GM19397 (cell line): ENCODE results near the gene CLPSL1.

Experiments used
- ATAC-seq: cut with Tn5 transposase; IDR thresholded peaks from one replicate; pipeline ENCODE4 v1.9.1; 2021; ENCODE audit warnings: mild to moderate bottlenecking, moderate library complexity; ENCODE audit not compliant: unreplicated experiment

CLPSL1 gene

DNA sequence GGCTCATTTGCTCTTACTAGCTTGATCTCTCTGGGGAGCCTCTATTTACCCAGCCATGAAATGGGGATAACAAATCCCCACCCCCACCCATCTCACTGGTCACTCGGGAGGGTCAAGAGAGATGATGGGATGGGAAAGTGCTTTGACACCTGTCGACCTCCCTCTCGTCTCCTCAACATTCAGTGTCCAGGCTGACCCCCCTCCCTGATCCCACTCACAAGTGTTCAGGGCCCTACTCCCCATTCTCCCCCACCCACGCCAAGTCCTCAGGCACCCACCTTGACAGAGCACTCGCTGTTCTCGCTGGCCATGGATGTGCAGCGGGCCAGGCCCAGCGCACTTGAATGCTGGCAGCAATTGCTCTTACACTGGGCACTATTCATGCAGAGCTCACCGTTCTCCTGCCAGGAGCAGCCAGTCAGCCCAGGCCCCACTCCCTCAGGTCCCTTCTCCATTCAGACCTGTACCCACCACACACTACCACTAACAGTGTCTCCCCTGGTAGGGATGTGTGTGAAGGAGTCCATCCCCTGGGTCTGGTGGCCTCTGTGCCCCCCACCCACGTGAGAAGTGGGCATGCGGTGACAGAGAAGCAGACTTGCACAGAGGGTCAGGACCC, 14.7 kb downstream of the CLPSL1 start:
- ATAC-seq = no peak

DNA sequence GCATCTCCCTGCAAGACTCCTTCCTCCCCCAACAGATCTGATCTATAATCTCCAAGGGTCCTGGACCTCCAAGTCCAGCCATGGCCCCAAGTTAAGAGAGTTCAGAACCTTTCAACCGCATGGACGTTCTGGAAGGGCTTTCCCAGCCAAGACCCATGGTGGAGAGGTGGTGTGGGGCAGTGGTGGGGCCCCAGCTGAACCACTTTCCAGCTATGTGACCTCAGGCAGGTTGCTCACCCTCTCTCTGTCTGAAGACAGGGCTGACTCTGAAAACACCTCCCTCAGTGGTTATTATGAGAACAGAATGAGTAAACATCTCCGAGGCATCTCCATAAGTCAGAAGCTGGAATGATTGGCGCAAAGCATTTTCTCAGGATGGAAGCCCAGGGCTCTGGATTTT, 15.4 kb downstream of the CLPSL1 start:
- no peak for ATAC-seq

DNA sequence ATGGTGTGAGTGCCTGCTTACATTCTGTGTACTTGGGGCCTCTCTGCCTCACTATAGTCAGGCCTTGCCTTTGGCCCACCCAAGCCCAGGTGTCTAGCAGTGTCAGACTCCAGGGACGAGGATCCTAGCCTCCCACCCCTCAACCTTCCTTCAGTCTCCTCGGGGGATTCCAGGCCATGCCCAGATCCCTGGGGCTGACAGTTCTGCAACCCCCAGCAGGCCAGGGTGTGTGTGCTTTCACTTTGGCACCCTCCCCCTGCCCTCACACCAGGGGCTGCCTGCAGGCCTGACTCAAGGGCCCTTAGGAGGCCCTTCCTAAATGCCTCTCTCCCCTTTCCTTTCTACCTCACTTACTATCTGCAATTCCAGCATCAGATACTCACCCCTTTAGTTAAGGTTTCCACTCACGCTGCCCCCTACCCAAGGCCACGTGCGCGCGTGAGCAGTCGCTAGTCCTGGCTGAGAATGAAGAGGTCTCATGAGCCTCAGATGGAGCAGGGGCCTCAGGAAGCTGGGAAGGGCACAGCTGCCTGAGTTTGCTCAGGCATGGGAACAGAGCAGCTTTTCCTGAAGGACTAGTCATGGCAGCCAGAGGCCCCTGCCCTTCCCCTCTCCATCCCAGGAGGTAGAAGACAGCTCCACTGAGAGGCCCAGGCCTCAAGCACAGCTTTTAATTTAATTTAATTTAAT, 17.2 kb downstream of the CLPSL1 start:
- ATAC-seq = no peak

DNA sequence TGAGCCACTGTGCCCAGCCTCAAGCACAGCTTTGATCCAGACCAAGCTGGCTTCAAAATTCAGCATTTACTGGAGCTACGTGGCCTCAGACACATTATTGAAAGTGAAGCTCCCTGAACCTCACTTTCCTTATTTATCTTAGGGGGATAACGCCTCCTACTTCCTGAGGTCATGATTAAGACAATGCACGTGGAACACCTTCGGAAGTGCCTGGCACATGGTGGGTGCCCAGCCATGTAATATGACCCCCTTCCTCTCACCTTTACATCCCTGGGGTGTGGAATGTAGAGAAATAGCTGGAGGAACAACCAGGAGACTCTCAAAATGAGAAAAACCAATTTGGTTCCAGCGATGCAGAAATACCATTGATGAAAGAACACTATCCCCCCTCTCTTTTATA, 17.9 kb downstream of the CLPSL1 start:
- ATAC-seq = no peak

DNA sequence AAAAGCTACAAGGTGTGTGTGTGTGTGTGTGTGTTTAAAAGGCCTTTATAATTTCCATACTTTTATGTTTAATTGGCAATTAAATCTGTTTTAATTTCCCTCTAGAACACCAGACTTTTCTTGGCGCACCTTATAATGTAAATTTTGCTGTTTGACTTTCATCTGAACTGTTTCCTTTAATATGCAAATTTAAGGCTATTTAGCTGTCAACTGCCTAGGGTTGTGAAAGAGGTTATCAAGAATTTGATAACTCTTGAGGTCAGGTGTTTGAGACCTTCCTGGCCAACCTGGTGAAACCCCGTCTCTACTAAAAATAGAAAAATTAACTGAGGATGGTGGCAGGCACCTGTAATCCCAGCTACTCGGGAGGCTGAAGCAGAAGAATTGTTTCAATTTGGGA, 20.3 kb downstream of the CLPSL1 start:
- no peak for ATAC-seq

DNA sequence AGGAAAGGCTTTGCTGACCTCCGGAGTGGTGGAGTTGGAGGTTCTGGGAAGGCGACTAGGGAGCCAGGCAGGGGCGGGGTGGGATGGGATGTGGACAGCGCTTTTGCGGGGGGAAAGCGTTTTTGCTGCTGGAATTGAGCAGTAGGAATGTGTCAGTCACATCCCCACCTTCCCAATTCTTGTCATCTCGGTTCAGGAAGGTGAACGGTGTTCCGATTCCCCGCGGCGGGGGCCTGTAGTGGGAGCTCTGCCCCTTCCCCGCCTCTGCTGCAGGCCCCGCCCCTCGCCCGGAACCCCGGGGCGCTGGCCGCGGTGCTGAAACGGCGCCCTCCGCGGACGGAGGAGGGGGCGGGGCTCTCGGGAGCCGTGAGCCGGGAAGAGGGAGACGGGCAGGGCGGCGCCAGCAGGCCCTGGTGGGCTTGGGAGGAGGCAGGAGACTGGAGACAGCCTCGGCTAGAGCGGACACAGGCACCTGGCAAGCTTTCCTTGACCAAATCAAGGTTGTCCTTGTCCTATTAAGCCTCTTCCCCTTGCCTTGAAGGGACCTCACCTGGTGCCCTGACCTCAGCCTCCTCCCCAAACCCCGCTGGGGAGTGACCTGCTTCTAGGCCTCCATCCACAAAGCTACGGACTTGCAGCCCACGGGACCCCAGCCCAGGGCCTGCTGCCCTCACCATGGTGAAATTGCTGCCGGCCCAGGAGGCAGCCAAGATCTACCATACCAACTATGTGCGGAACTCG, 24.3 kb downstream of the CLPSL1 start, which contains the start of gene LHFPL5:
Gene LHFPL5, plus strand, starts transcription at position 357 of the 741 bp plus-strand sequence. Its CDS starts 319 bp downstream, at position 676.
- no peak for ATAC-seq

DNA sequence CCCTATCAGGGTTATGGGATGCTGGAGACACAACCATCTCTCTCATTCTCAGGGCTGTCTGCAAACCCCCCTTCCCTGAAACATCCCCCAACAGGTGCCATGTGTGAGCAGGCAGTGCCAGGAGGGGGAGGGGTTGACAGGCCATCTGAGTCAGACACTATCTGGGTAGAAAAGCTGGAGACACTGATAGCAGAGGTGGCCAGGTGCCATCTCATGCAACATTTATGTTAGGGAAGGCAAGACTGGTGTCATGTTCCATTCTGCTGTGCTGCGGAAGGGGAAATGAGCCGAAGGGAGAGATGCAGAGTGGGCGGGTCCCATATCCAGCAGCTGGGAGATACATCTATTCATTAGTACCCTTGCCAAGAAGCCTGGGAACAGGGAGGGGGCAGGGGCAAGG, 27.9 kb downstream of the CLPSL1 start:
- ATAC-seq = no peak

DNA sequence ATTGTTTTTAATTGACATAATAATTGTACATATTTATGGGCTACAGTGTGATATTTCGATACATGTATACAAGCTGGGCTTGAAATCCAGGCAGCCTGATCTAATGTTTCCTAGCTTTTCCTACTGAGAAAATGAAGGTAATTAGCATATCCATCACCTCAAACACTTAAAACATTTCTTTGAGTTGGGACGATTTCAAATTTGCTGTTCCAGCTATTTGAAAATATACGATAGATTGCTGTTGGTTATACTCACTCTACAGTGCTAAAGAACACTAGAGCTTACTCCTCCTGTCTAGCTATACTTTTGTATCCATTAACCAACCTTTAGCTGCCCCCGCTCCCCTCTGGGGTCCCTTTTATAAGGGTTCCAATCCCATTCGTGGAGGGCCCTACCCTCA, 29.0 kb downstream of the CLPSL1 start:
- no peak for ATAC-seq

DNA sequence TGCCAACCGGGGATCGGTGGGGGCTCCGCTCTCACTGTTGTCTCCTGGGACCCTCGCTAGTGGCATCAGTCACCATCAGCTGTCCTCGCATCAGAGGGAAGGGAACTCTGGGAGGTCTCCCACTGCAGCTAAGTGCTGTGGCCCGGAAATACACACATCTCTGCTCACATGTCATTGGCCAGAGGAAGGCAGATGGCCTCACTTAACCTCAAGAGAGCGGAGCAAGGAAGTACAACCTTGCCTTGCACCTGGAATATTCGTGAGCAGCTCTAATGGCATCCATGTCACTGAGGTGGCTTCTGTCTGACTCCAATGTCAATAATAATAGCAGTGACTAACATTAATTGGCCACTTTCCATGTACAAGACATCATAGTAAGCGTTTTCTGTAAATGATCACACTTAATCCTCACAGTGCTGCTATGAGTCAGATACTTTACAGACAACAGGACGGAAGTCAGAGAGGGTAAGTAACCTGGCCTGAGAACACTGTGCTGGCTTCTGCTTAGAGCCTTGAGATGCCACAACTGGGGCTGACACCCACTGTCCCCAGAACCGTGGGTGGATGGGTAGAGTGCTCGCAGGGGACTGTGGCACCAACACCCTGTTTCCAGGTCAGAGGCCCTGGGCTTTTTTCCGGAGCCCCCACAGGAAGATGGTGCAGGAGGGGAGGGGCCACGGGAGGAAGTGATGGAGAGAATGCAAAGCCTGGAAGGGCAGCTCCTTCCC, 30.3 kb downstream of the CLPSL1 start:
- ATAC-seq = no peak

DNA sequence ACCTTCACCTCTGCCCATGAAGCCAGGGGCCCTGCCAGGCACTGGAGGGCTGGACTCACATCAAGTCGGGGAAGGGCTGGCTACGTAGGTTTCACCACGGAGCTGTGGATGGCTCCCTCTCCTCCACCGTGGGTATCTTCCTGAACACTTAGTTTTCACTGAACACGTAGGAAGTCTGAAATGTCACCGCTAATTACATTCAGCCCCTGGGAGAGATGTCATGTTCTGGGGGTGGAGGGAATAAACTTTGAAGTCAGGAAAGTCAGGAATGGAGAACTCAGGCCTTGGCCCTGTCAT, 30.8 kb downstream of the CLPSL1 start:
- ATAC-seq = no peak

DNA sequence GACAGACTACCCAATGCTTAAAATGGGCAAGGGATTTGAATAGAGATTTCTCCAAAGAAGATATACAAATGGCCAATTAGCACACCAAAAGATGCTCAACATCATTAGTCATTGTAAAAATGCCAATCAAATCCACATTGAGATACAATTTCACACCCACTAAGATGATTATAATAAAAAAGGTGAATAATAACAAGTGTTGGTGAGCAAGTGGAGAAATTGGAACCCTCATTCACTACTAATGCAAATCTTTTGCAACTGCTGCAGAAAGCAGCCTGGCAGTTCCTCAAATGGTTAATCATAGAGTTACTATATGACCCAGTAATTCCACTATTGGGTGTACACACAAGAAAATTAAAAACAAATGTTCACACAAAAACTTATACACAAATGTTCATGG, 36.7 kb downstream of the CLPSL1 start:
- ATAC-seq = no peak

DNA sequence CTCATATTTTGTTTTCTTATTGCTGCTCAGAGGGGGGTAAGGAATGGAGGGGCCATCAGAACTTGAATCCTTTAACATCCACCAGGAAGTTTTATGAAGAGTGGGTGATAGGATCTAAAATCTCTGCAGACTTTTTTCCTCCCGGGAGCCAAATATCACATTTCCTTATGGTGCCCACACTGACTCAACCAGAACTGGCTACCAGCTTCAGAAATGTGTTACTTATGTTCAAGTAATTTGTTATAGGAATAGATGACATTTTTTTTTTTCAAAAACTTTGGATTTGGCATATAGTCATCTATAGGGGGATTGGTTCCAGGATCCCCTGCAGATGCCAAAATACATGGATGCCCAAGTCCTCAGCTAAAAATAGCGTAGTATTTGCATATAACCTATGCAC, 42.8 kb downstream of the CLPSL1 start:
- ATAC-seq = no peak

DNA sequence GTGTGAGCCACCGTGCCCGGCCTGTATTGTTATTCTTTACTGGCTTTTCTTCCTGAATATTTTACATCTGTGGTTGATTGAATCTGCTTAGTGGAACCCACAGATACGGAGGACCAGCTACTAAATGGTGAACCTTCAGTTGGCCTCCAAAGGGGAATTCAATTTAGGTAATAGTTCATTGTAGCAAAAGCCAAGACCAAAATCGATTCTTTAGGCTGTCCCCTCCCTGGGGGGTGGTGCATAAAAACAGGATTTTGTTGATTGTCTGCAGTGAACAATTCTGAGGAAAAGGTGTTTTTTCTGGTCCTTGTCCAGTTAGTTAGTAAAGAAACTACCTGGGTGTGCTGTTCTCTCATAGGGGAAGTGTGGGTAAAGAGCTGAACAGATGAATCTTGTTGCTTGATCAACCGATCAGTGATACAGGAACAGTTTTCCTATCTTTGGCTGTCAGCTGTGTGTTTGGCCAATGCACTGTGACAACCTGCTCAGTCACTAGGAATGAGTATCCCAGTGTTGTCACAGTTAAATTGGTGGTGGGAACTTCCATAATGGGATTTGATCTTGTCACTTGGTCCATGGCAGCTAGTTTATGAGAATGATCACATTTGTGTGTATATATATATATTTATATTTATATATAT, 43.9 kb downstream of the CLPSL1 start:
- ATAC-seq = no peak

DNA sequence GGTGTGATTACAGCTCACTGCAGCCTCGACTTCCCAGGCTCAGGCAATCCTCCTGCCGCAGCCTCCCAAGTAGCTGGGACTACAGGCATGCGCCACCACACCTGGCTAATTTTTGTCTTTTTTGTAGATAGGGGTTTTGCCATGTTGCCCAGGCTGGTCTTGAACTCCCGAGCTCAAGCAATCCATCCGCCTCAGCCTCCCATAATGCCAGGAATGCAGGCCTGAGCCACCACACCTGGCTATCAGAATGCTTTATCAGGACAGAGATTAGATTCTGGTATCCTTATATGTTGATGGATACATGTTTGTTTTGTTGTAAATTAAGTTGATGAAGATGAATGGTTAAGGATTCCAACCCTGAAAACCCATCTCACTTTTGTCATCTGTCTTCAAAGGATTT, 48.5 kb downstream of the CLPSL1 start:
- ATAC-seq = no peak

DNA sequence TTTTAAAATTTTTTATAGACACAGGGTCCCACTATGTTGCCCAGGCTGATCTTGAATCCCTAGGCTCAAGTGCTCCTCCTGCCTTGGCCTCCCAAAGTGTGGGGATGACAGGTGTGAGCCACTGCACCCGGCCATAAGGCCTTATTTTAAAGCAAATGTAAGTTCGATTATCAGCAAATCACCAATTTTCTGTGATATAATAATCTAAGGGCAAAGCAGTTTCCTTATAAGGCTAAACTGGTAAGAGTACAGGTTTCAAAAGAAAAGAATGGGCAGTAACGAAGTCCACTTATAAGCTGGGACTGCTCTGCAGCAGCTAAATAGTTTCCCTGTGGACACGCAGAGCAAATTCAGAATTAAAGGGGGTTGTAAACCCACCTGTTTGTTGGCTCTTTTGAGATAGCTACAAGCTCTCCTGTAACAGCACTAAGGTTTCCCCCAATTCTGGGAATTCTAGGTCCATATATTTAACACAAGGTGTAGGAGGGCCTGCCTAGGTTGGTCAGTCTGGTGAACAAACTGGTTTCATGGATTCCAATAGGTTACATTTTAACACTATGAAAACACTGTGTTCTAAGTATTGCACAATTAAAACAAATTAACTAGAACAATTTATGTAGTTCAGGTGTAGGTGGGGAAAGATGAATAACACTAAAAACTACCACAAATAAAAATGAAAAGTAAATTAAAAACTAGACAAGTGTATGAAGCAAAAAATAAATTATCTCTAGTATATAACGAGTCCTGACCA, 50.6 kb downstream of the CLPSL1 start:
- ATAC-seq = no peak

DNA sequence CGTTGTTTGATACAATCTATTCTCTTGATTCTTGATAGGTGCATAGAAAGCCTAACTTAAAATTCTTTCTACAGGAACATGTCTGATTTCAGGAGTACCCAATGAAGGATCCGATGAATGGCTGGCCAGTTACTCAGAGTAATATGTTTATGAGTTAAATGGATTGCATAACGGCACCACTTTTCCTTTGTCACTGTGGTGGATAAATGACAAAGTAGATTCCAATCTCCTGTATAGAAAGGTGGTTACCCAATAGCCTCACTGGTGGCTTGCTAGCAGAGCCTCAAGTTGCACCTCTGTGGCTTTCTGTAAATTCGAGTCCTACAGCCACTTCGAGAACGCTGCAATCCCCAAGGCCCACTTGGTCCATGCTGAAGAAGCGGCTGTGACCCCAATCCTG, 52.7 kb downstream of the CLPSL1 start:
- no peak for ATAC-seq
